HG03469 (cell line): Measurements from ENCODE around the gene HRAS.

Source experiments
- ATAC-seq: cut with Tn5 transposase; IDR thresholded peaks from one replicate; pipeline ENCODE4 v1.9.1; 2021; ENCODE audit warnings: mild to moderate bottlenecking, moderate library complexity, moderate number of reproducible peaks; ENCODE audit not compliant: unreplicated experiment

Gene HRAS

GRCh38 chr11:567629-568292 is 32.4 kb upstream of the HRAS start:
- ATAC-seq = no peak

GRCh38 chr11:567011-567628 is 31.7 kb upstream of the HRAS start:
- ATAC-seq = no peak

- no peak for ATAC-seq
Measured at GRCh38 chr11:565921-566509, 30.6 kb upstream of the HRAS start.

- ATAC-seq = no peak
Measured at GRCh38 chr11:563812-564578, 28.6 kb upstream of the HRAS start.

DNA sequence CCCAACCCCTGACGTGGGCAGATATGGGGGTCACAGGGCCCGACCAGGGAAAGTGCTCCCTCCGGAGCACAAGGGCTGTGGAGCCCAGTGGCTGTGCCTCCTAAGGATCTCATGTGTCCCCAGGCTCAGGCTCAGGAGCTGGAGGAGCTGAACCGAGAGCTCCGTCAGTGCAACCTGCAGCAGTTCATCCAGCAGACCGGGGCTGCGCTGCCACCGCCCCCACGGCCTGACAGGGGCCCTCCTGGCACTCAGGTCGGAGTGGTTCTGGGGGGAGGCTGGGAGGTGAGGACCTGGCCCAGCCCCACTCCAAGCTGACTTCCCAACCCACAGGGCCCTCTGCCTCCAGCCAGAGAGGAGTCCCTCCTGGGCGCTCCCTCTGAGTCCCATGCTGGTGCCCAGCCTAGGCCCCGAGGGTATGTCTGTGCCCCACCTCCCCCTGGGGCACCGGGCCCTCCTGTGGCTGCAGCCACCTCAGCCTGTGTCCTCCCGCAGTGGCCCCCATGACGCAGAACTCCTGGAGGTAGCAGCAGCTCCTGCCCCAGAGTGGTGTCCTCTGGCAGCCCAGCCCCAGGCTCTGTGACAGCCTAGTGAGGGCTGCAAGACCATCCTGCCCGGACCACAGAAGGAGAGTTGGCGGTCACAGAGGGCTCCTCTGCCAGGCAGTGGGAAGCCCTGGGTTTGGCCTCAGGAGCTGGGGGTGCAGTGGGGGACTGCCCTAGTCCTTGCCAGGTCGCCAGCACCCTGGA is 27.9 kb upstream of the HRAS start:
- no peak for ATAC-seq

GRCh38 chr11:562046-562645 is 26.8 kb upstream of the HRAS start:
- no peak for ATAC-seq

- ATAC-seq = peak; percentile 18
Measured at GRCh38 chr11:561148-562003, 26.0 kb upstream of the HRAS start.

- ATAC-seq = peak; percentile 46
Measured at GRCh38 chr11:560305-561147, 25.1 kb upstream of the HRAS start, which contains the start of the genes LMNTD2 and RASSF7. Gene LMNTD2 (minus strand): TSS chr11:560738. CDS start chr11:560716, 22 bp downstream. Gene RASSF7 (plus strand): TSS chr11:560970. CDS start chr11:561769, 799 bp downstream.

DNA sequence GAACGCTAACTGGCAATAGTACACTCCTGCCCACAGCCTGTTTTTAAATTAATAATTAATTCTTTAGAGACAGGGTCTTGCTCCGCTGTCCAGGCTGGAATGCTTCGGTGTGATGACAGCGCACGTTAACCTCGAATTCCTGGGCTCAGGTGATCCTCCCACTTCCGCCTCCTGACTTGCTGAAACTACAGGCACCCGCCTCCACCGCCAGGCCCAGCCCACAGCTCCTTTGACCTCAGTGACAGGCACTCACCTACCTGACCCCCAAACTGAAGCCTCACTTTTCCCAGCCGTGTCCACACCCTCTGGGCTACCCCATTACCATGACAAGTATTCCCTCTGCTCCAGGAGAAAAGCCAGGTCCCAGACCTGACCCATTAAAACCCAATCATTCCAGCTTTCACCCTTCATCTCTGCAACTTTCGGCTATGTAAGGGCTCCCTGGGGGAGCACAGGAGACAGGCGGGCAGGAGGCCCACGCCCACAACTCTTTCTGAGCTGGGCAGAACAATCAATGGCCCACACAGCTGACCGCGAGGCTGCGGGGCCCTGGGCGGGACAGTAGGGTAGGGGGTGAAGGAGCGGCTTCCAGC is 24.4 kb upstream of the HRAS start:
- no peak for ATAC-seq

DNA sequence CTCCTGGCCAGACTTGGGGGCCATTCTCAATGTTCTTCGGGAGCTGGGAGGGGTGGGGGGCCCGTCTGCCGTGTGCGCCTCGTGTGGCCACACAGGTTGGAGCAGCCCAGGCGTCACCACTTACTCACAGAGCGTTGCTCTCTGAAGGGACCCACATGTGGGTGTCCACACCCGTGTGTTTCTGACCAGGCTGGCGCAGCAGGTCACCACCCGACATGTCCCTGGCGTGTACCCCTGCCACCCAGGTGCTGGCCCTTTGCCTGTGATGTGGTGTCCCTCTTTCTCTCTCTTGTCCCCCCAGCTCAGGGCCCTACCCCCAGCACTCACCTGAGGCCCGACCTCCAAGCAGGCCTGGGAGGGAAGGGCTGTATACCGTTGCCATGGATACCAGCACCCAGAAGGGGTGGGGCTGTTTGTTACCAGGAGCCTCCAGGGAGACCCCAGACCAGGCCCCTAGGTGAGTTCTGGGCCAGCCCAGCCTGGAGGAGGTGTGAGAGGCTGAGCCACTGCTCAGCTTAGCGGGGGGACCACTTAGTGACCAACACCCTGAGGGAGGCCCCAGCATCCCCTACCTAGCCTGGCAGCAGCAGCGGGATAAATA is 23.7 kb upstream of the HRAS start:
- no peak for ATAC-seq

DNA sequence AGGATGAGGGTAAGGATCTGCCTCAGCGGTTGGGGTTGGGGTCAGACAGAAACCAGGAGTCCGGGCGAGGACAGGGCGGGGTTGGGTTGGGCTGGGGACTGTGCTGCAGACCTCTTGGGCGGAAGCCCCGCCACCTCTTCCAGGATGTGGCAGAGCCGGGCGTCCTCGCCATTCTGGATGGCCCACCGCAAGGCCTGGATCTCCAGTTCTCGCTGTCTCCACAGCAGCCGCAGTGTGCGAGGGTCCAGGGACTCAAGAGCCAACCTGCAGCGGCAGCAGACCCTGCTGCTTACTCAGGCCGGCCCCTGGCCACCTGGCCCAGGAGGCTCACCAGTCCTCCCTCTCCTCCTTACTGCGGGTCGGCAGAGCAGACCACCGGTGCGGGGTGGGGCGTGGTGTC is 23.1 kb upstream of the HRAS start:
- ATAC-seq = no peak

- ATAC-seq = no peak
Measured at GRCh38 chr11:557328-558132, 22.2 kb upstream of the HRAS start.

GRCh38 chr11:556662-557256 is 21.4 kb upstream of the HRAS start:
- no peak for ATAC-seq

DNA sequence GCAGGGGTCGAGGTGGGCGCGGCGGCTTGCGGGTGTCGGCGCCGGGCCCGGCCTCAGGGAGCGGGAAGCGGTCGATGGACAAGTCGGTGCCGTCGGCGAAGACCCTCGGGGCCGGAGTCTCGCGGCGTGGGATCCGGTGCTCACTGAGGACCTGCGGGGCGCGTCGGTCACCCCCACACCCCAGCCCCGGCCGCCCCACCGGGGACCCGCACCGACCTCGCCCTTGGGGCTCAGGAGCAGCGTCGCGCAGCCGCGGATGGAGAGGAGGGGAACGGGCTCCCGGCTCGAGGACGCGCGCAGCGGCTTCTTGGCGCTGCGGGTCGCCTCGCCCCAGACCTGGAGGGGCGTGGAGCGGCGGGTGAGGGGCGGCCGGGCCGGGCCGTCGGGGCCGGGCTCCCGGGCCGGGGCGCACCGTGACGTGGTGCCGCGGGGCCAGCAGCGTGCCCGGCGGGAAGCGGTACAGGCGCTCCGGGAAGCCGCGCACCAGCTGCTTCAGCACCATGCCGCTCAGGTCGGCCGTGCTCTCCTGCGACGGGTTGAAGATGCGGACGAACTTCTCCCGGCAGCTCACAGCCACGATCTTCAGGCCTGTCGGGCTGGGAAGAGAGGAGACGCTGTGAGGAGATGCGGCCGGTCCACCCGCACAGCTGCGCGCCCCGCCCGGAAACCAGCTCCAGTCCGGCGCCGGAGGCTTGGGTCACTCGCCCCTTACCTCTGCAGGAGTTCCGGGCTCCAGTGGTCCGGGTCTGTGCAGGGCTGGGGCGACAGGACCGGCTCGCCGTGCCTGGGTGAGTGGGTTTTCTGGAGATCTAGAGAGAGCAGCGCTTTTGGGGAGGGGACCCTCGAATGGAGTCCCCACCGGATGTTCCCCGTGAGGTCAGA is 20.6 kb upstream of the HRAS start:
- no peak for ATAC-seq

DNA sequence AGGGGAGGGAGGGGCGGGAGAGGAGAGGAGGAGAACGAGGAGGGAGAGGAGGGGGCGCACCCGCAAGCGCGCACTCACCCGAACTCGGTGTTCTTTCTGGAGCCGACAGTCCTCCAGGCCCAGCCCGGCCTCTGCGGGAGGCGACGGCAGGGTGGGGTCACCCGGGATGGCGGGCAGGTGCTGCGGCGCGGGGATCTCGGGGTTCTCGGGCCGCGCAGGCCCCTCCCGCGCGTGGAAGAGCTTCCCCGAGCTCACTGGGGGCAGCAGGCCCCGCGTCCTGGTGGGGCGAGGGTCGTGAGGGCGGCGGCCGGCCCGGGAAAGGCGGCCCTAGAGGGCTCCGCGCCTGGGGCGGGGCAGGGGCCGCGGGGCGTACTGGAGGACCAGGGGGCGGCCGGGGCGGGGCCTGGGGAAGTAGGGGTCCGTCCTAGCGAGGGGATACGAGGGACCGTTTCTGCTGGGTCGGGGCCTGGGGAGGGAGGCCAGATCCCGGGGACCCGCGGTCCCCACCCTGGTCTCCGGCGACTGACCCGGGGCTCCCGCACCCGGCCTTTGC is 19.9 kb upstream of the HRAS start:
- ATAC-seq = no peak
